Smooth muscle cell (in vitro differentiated cells): ENCODE measurements around the gene GBA2. TPM values are rescaled to one million over a fixed set of nuclear protein-coding genes. Genes with fewer than 3 reads are reported as not detected.

Experiments
- DNase-seq: peaks from one replicate; lab custom pipeline; 2025; ENCODE audit not compliant: unreplicated experiment; lab: John Stamatoyannopoulos, UW
- H2AFZ ChIP-seq: fragments of 200-600 bp; sonication (generic); 2 replicates; pipeline ENCODE4 v1.6.0; 2016; ENCODE audit warnings: antibody characterized with exemption, low read depth, mild to moderate bottlenecking
- H3F3A ChIP-seq: fragments of 200-600 bp; sonication (generic); 2 replicates; pipeline ENCODE4 v1.6.0; 2017; ENCODE audit warnings: antibody characterized with exemption, low read depth
- H3K27ac ChIP-seq: fragments of 200-600 bp; sonication (generic); 2 replicates; pipeline ENCODE4 v1.5.1; 2016; ENCODE audit warnings: low read depth, mild to moderate bottlenecking
- H3K27me3 ChIP-seq: fragments of 200-600 bp; sonication (generic); 2 replicates; pipeline ENCODE4 v1.6.1; 2016; ENCODE audit warnings: low read depth, mild to moderate bottlenecking
- H3K36me3 ChIP-seq: fragments of 200-600 bp; sonication (generic); 2 replicates; pipeline ENCODE4 v1.5.1; 2016; ENCODE audit warnings: low read depth
- H3K4me1 ChIP-seq: fragments of 200-600 bp; sonication (generic); 2 replicates; pipeline ENCODE4 v1.5.1; 2016; ENCODE audit warnings: low read depth
- H3K4me2 ChIP-seq: fragments of 200-600 bp; sonication (generic); 2 replicates; pipeline ENCODE4 v1.6.0; 2016; ENCODE audit warnings: mild to moderate bottlenecking
- H3K4me3 ChIP-seq: fragments of 200-600 bp; sonication (generic); 2 replicates; pipeline ENCODE4 v1.5.1; 2016; ENCODE audit warnings: mild to moderate bottlenecking
- H3K79me2 ChIP-seq: fragments of 200-600 bp; sonication (generic); 2 replicates; pipeline ENCODE4 v1.6.0; 2016; ENCODE audit warnings: low read depth, mild to moderate bottlenecking
- H3K9ac ChIP-seq: fragments of 200-600 bp; sonication (generic); 2 replicates; pipeline ENCODE4 v1.6.0; 2016; ENCODE audit warnings: low read depth
- H3K9me3 ChIP-seq: fragments of 200-600 bp; sonication (generic); replicated peaks from 2 replicates; pipeline ENCODE4 v1.5.1; 2016; ENCODE audit warnings: low read depth
- H4K20me1 ChIP-seq: fragments of 200-600 bp; sonication (generic); 2 replicates; pipeline ENCODE4 v1.6.0; 2016; ENCODE audit warnings: low read depth
- CTCF ChIP-seq: fragments of 200-600 bp; sonication (generic); IDR thresholded peaks from 2 replicates; pipeline ENCODE4 v1.5.1; 2017; ENCODE audit warnings: borderline replicate concordance, mild to moderate bottlenecking, antibody characterized with exemption; ENCODE audit not compliant: insufficient read depth, poor library complexity, severe bottlenecking
- WGBS: methylation state at CpG from one replicate; pipeline ENCODE4 v1.1.7; 2016; ENCODE audit warnings: low lambda C conversion rate; 5-methylcytosine and 5-hydroxymethylcytosine counted together
- polyA plus RNA-seq: library from polyadenylated mRNA; unstranded; fragments of >200 nt; fragmentation: Nextera tagmentation; extraction: Ambion mirVana; gene quantifications from 2 replicates; pipeline ENCODE4 v1.2.1, GENCODE V29; 2016
- total RNA-seq: library from RNA; depleted of rRNA; stranded (reverse); fragments of >200 nt; gene quantifications from 2 replicates; pipeline ENCODE4 v1.2.3, GENCODE V29; 2014

GBA2 gene
- total and polyA plus RNA-seq, 2 experiments from 2014 or later, result 35.3 to 37.8 TPM

DNA sequence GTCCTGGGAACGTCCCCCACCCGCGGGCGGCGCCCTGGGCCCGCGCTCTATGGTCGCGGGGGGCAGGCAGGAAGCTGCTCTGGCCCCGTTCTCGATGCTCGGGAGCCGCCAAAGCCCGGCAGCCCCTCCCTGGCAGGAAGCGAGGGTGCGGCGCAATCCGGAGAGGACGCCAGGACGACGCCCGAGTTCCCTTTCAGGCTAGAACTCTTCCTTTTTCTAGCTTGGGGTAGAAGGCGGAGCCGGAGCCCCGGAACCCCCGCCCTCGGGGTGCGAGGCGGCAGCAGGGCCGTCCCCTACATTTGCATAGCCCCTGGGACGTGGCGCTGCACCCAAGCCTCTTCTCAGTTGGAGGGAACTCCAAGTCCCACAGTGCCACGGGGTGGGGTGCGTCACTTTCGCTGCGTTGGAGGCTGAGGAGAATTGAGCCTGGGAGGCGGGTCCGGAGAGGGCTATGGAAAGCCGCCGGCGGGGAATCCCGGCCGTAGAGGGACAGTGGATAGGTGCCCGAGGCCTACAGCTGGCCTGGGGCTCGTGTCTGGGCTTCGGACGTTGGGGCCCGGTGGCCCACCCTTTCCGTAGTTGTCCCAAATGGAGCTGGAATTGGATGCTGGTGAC lies 16.7 kb downstream of the GBA2 start, which contains the start of the genes CREB3 and TLN1:
Gene CREB3, plus strand, starts transcription at position 482 of the 615 bp plus-strand sequence. Its CDS starts 107 bp downstream, at position 589.
Gene TLN1, minus strand, starts transcription at position 11 of the 615 bp plus-strand sequence. CDS start 6,501 bp downstream, outside the sequence.
- Histone ChIP-seq H3K4me3 (peak within 1 kb of the TSS; percentile 83), H3K36me3 (no peaks in the 10 kb centered on the region), H3K4me1 (peaks cover 44% of the 10 kb centered on the region), H3K4me2 (peak within 1 kb of the TSS; percentile 92), H2AFZ (no peak within 1 kb of the TSS), H3K27me3 (no peaks in the 10 kb centered on the region), H3F3A (peaks cover 27% of the 10 kb centered on the region), H3K79me2 (peaks cover 68% of the 10 kb centered on the region), H3K9ac (peak within 1 kb of the TSS; percentile 92), H3K27ac (peak within 1 kb of the TSS; percentile 94), H4K20me1 (peaks cover 48% of the 10 kb centered on the region), H3K9me3 (no peaks in the 10 kb centered on the region)
- DNase-seq, result peak; percentile 95
- TF ChIP-seq CTCF, result no peak
- under 1% methylated on average over 47 of the region's 49 CpGs for WGBS

GRCh38 chr9:35731415-35732184 lies 17.4 kb downstream of the GBA2 start:
- Histone ChIP-seq H3K27ac (peak overlapping the region; percentile 94), H3K4me1 (peaks cover 49% of the 10 kb centered on the region), H4K20me1 (peaks cover 54% of the 10 kb centered on the region), H3K4me2 (peak overlapping the region; percentile 92), H3K27me3 (no peaks in the 10 kb centered on the region), H2AFZ (no peak overlapping the region), H3K79me2 (peaks cover 75% of the 10 kb centered on the region), H3K4me3 (peak overlapping the region; percentile 83), H3K9ac (peak overlapping the region; percentile 86), H3F3A (peaks cover 27% of the 10 kb centered on the region), H3K9me3 (no peaks in the 10 kb centered on the region), H3K36me3 (no peaks in the 10 kb centered on the region)
- WGBS, result under 1% methylated on average over 29 of the region's 47 CpGs
- DNase-seq, result no peak
- no peak for TF ChIP-seq CTCF

DNA sequence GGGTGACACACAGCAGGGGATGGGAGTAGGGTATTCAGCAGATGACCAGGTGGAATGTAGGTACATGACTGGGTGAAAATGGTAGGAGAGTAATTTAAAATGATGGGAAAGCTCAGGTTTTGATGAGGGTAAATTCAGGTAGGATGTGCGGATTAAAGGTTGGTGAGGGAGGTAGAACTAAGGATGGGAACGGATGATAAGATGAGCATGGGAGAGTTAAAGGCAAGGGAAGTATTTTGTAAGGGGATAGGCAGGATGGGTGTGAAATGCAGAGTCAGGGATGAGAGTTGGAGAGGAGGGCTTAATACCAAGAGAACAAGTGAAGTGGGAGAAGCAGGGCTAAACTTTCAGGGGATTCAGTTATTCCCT lies 18.6 kb downstream of the GBA2 start:
- 73% methylated on average over 2 of the region's 2 CpGs for WGBS
- Histone ChIP-seq H3K79me2 (peaks cover 85% of the 10 kb centered on the region), H3K9me3 (no peaks in the 10 kb centered on the region), H3K4me3 (peak overlapping the region; percentile 83), H2AFZ (no peak overlapping the region), H3K4me2 (peak overlapping the region; percentile 92), H3K4me1 (peaks cover 49% of the 10 kb centered on the region), H3K36me3 (no peaks in the 10 kb centered on the region), H4K20me1 (peaks cover 55% of the 10 kb centered on the region), H3K27me3 (no peaks in the 10 kb centered on the region), H3K27ac (peak overlapping the region; percentile 94), H3F3A (peaks cover 22% of the 10 kb centered on the region), H3K9ac (peak overlapping the region; percentile 86)
- TF ChIP-seq CTCF, result no peak
- no peak for DNase-seq
